ENCODE results near the gene AGGF1.
A peak's percentile ranks its signal among the peaks of the same experiment; 100 is the strongest.
"Not testable (repeated sequence)": the region's sequence is repeated elsewhere in the genome, so short reads cannot be mapped to it uniquely, and the experiment has no call there.

The AGGF1 gene

GRCh38 chr5:77028631-77029375 is 1.4 kb upstream of the AGGF1 start:
- DNase-seq (ENCODE audit: low read depth, low spot score) = no peak

GRCh38 chr5:77029376-77029885 is 773 bp upstream of the AGGF1 start:
- no peak for DNase-seq (ENCODE audit: low read depth, low spot score)

- no peak for DNase-seq (ENCODE audit: low read depth, low spot score)
These were observed 1.7 kb downstream of the AGGF1 start for GRCh38 chr5:77031891-77032290.

GRCh38 chr5:77032635-77033034 is 2.4 kb downstream of the AGGF1 start:
- DNase-seq (ENCODE audit: low read depth, low spot score) = no peak

- DNase-seq (ENCODE audit: low read depth, low spot score) = no peak
These were observed 3.1 kb downstream of the AGGF1 start for GRCh38 chr5:77033338-77033737.

- DNase-seq (ENCODE audit: low read depth, low spot score) = no peak
These were observed 5.7 kb downstream of the AGGF1 start for GRCh38 chr5:77035950-77036349.

GRCh38 chr5:77046416-77047073 is 16.3 kb downstream of the AGGF1 start:
- no peak for DNase-seq (ENCODE audit: low read depth, low spot score)

- DNase-seq (ENCODE audit: low read depth, low spot score) = no peak
These were observed 33.8 kb downstream of the AGGF1 start for GRCh38 chr5:77064040-77064439.

- DNase-seq (ENCODE audit: low read depth, low spot score) = no peak
These were observed 35.1 kb downstream of the AGGF1 start for GRCh38 chr5:77065256-77065655.

- no peak for DNase-seq (ENCODE audit: low read depth, low spot score)
These were observed 36.0 kb downstream of the AGGF1 start for GRCh38 chr5:77066184-77066583.

- peak; percentile 76 for DNase-seq (ENCODE audit: low read depth, low spot score)
These were observed 36.7 kb downstream of the AGGF1 start for GRCh38 chr5:77066823-77067442.

GRCh38 chr5:77073667-77074066 is 43.5 kb downstream of the AGGF1 start:
- DNase-seq (ENCODE audit: low read depth, low spot score) = no peak

GRCh38 chr5:77074745-77075144 is 44.5 kb downstream of the AGGF1 start:
- DNase-seq (ENCODE audit: low read depth, low spot score) = no peak

GRCh38 chr5:77076961-77077828 is 47.0 kb downstream of the AGGF1 start:
- peak; percentile 89 for DNase-seq (ENCODE audit: low read depth, low spot score)

GRCh38 chr5:77077829-77078176 is 47.6 kb downstream of the AGGF1 start:
- no peak for DNase-seq (ENCODE audit: low read depth, low spot score)

- DNase-seq (ENCODE audit: low read depth, low spot score) = not testable (repeated sequence)
These were observed 50.3 kb downstream of the AGGF1 start for GRCh38 chr5:77080479-77080878.

- DNase-seq (ENCODE audit: low read depth, low spot score) = no peak
These were observed 50.7 kb downstream of the AGGF1 start for GRCh38 chr5:77080905-77081304.

GRCh38 chr5:77082280-77082679 is 52.1 kb downstream of the AGGF1 start:
- DNase-seq (ENCODE audit: low read depth, low spot score) = no peak

- no peak for DNase-seq (ENCODE audit: low read depth, low spot score)
These were observed 52.9 kb downstream of the AGGF1 start for GRCh38 chr5:77083088-77083487.

GRCh38 chr5:77086368-77086688 is 56.1 kb downstream of the AGGF1 start:
- no peak for DNase-seq (ENCODE audit: low read depth, low spot score)

- peak; percentile 85 for DNase-seq (ENCODE audit: low read depth, low spot score)
These were observed 56.7 kb downstream of the AGGF1 start, which contains the start of gene ZBED3 for GRCh38 chr5:77086689-77087483. TSS of gene ZBED3 (minus strand) at chr5:77087285. CDS start at chr5:77077878, 9,407 bp downstream.

All from astrocyte of the hippocampus (primary cell).